SK-N-SH treated with all-trans-retinoic acid at 6 μM for 48 hours (cell line): ENCODE results near the gene FGF14.

Experiments
- ATAC-seq: fragments of 200-7000 bp; cut with Tn5 transposase; 3 replicates; pipeline ENCODE4 v1.9.1; 2020; ENCODE audit warnings: mild to moderate bottlenecking, moderate library complexity
- ARNTL ChIP-seq: fragments of 450-650 bp; formaldehyde crosslinking; IDR thresholded peaks from 2 replicates; pipeline ENCODE4 v1.5.0; 2020; ENCODE audit warnings: low read depth, mild to moderate bottlenecking, moderate library complexity, borderline replicate concordance
- ESRRG ChIP-seq: fragments of 250-450 bp; sonication (Bioruptor Pico); IDR thresholded peaks from 2 replicates; pipeline ENCODE4 v1.6.1; 2021; ENCODE audit warnings: mild to moderate bottlenecking
- GLIS3 ChIP-seq: fragments of 250-450 bp; sonication (Bioruptor Pico); IDR thresholded peaks from 2 replicates; pipeline ENCODE4 v1.5.0; 2020; ENCODE audit warnings: mild to moderate bottlenecking, moderate library complexity
- OSR1 ChIP-seq: fragments of 250-450 bp; sonication (Bioruptor Pico); IDR thresholded peaks from 2 replicates; pipeline ENCODE4 v1.8.0; 2022; ENCODE audit warnings: moderate library complexity, mild to moderate bottlenecking, inconsistent platforms
- PATZ1 ChIP-seq: fragments of 250-450 bp; sonication (Bioruptor Pico); IDR thresholded peaks from 2 replicates; pipeline ENCODE4 v1.8.0; 2020; ENCODE audit warnings: mild to moderate bottlenecking, moderate library complexity, borderline replicate concordance
- PPARA ChIP-seq: fragments of 250-450 bp; sonication (Bioruptor Pico); IDR thresholded peaks from 2 replicates; pipeline ENCODE4 v1.5.0; 2020; ENCODE audit warnings: mild to moderate bottlenecking, borderline replicate concordance
- RARB ChIP-seq: fragments of 250-450 bp; sonication (Bioruptor Pico); IDR thresholded peaks from 2 replicates; pipeline ENCODE4 v1.8.0; 2021; ENCODE audit warnings: mild to moderate bottlenecking, moderate library complexity
- SNAI2 ChIP-seq: fragments of 250-450 bp; sonication (Bioruptor Pico); IDR thresholded peaks from 2 replicates; pipeline ENCODE4 v1.5.0; 2020; ENCODE audit warnings: mild to moderate bottlenecking, moderate library complexity
- TCF4 ChIP-seq: fragments of 250-450 bp; sonication (Bioruptor Pico); IDR thresholded peaks from 2 replicates; pipeline ENCODE4 v1.8.0; 2021; ENCODE audit warnings: mild to moderate bottlenecking, moderate library complexity, borderline replicate concordance
- ZFP3 ChIP-seq: fragments of 250-450 bp; sonication (Bioruptor Pico); IDR thresholded peaks from 2 replicates; pipeline ENCODE4 v1.5.0; 2020; ENCODE audit warnings: mild to moderate bottlenecking, moderate library complexity
- ZFP30 ChIP-seq: fragments of 450-650 bp; formaldehyde crosslinking; IDR thresholded peaks from 2 replicates; pipeline ENCODE4 v1.5.0; 2022; ENCODE audit warnings: mild to moderate bottlenecking, moderate library complexity
- ZNF565 ChIP-seq: fragments of 450-650 bp; formaldehyde crosslinking; conservative IDR thresholded peaks from 2 replicates; pipeline ENCODE4 v1.5.0; 2020; ENCODE audit warnings: low read depth, mild to moderate bottlenecking, moderate library complexity
- ZNF70 ChIP-seq: fragments of 450-650 bp; formaldehyde crosslinking; IDR thresholded peaks from 2 replicates; pipeline ENCODE4 v1.5.0; 2020; ENCODE audit warnings: mild to moderate bottlenecking, moderate library complexity
- ZNF8 ChIP-seq: fragments of 450-650 bp; formaldehyde crosslinking; IDR thresholded peaks from 2 replicates; pipeline ENCODE4 v1.5.0; 2020; ENCODE audit warnings: mild to moderate bottlenecking, moderate library complexity
- TF ChIP-seq, protein P1 (sequence below): fragments of 250-450 bp; sonication (Bioruptor Pico); IDR thresholded peaks from 2 replicates; pipeline ENCODE4 v1.5.0; 2020; ENCODE audit warnings: mild to moderate bottlenecking, moderate library complexity
- TF ChIP-seq, protein P2 (sequence below): fragments of 250-450 bp; sonication (Bioruptor Pico); IDR thresholded peaks from 2 replicates; pipeline ENCODE4 v1.5.1; 2020; ENCODE audit warnings: low read depth, mild to moderate bottlenecking, moderate library complexity
- TF ChIP-seq, protein P3 (sequence below): fragments of 250-450 bp; sonication (Bioruptor Pico); IDR thresholded peaks from 2 replicates; pipeline ENCODE4 v1.5.1; 2021; ENCODE audit warnings: mild to moderate bottlenecking, moderate library complexity
- TF ChIP-seq, protein P4 (sequence below): fragments of 250-450 bp; sonication (Bioruptor Pico); IDR thresholded peaks from 2 replicates; pipeline ENCODE4 v1.8.0; 2021; ENCODE audit warnings: low read depth, mild to moderate bottlenecking, moderate library complexity, borderline replicate concordance

Gene FGF14

GRCh38 chr13:102316732-102317131 lies 85.1 kb downstream of the FGF14 start:
- no peak for ATAC-seq
- TF ChIP-seq TCF4: no peak

DNA sequence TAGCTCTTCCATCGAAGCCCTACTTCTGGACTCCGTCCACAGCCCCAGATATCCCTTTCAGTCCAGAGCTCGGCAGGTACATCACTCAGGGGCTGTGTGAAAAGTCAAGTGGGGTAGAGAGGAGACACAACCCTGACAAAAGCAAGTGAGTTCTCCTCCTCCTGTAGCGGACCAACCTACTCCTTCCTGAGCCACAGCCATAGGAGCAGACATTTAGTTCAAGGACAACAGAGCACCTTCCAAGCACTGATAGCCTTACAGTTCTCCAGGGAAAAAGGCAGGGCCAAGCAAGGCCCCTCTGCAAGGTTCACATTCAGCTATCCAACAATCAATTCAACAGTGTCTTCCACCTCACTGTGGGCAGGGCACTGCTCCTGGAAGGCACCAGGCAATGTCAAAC lies 89.0 kb downstream of the FGF14 start:
- peak; percentile 24; the same call in 1 of the 3 replicates for ATAC-seq
- no peak for TF ChIP-seq ZFP30 (CRISPR knock-in tag)
- no peak for TF ChIP-seq PATZ1 (CRISPR knock-in tag)
- no peak for TF ChIP-seq SNAI2 (CRISPR knock-in tag)
- TF ChIP-seq TCF4: no peak
- no peak for TF ChIP-seq ESRRG (CRISPR knock-in tag)
- TF ChIP-seq, protein P1, sequence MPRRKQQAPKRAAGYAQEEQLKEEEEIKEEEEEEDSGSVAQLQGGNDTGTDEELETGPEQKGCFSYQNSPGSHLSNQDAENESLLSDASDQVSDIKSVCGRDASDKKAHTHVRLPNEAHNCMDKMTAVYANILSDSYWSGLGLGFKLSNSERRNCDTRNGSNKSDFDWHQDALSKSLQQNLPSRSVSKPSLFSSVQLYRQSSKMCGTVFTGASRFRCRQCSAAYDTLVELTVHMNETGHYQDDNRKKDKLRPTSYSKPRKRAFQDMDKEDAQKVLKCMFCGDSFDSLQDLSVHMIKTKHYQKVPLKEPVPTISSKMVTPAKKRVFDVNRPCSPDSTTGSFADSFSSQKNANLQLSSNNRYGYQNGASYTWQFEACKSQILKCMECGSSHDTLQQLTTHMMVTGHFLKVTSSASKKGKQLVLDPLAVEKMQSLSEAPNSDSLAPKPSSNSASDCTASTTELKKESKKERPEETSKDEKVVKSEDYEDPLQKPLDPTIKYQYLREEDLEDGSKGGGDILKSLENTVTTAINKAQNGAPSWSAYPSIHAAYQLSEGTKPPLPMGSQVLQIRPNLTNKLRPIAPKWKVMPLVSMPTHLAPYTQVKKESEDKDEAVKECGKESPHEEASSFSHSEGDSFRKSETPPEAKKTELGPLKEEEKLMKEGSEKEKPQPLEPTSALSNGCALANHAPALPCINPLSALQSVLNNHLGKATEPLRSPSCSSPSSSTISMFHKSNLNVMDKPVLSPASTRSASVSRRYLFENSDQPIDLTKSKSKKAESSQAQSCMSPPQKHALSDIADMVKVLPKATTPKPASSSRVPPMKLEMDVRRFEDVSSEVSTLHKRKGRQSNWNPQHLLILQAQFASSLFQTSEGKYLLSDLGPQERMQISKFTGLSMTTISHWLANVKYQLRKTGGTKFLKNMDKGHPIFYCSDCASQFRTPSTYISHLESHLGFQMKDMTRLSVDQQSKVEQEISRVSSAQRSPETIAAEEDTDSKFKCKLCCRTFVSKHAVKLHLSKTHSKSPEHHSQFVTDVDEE (CRISPR knock-in tag): no peak
- TF ChIP-seq ZNF565: no peak

- ATAC-seq: no peak
- TF ChIP-seq ESRRG (CRISPR knock-in tag): no peak
- TF ChIP-seq OSR1 (CRISPR knock-in tag): no peak
- TF ChIP-seq, protein P1 (CRISPR knock-in tag): no peak
- TF ChIP-seq ZNF565: no peak
- TF ChIP-seq, protein P2, sequence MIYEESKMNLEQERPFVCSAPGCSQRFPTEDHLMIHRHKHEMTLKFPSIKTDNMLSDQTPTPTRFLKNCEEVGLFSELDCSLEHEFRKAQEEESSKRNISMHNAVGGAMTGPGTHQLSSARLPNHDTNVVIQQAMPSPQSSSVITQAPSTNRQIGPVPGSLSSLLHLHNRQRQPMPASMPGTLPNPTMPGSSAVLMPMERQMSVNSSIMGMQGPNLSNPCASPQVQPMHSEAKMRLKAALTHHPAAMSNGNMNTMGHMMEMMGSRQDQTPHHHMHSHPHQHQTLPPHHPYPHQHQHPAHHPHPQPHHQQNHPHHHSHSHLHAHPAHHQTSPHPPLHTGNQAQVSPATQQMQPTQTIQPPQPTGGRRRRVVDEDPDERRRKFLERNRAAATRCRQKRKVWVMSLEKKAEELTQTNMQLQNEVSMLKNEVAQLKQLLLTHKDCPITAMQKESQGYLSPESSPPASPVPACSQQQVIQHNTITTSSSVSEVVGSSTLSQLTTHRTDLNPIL (CRISPR knock-in tag): no peak
- TF ChIP-seq ARNTL (CRISPR knock-in tag): no peak
- no peak for TF ChIP-seq TCF4
- no peak for TF ChIP-seq ZFP3
- TF ChIP-seq RARB (CRISPR knock-in tag): no peak
- no peak for TF ChIP-seq GLIS3
- TF ChIP-seq SNAI2 (CRISPR knock-in tag): no peak
- TF ChIP-seq, protein P3, sequence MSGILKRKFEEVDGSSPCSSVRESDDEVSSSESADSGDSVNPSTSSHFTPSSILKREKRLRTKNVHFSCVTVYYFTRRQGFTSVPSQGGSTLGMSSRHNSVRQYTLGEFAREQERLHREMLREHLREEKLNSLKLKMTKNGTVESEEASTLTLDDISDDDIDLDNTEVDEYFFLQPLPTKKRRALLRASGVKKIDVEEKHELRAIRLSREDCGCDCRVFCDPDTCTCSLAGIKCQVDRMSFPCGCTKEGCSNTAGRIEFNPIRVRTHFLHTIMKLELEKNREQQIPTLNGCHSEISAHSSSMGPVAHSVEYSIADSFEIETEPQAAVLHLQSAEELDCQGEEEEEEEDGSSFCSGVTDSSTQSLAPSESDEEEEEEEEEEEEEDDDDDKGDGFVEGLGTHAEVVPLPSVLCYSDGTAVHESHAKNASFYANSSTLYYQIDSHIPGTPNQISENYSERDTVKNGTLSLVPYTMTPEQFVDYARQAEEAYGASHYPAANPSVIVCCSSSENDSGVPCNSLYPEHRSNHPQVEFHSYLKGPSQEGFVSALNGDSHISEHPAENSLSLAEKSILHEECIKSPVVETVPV: no peak
- TF ChIP-seq PPARA (CRISPR knock-in tag): no peak
- no peak for TF ChIP-seq ZNF70 (CRISPR knock-in tag)
- TF ChIP-seq, protein P4, sequence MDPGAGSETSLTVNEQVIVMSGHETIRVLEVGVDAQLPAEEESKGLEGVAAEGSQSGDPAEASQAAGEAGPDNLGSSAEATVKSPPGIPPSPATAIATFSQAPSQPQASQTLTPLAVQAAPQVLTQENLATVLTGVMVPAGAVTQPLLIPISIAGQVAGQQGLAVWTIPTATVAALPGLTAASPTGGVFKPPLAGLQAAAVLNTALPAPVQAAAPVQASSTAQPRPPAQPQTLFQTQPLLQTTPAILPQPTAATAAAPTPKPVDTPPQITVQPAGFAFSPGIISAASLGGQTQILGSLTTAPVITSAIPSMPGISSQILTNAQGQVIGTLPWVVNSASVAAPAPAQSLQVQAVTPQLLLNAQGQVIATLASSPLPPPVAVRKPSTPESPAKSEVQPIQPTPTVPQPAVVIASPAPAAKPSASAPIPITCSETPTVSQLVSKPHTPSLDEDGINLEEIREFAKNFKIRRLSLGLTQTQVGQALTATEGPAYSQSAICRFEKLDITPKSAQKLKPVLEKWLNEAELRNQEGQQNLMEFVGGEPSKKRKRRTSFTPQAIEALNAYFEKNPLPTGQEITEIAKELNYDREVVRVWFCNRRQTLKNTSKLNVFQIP: no peak
- no peak for TF ChIP-seq ZFP30 (CRISPR knock-in tag)
- no peak for TF ChIP-seq ZNF8
Measured at GRCh38 chr13:102311901-102312300, 89.9 kb downstream of the FGF14 start.
